Activated CD8-positive, alpha-beta T cell treated with anti-CD3 and anti-CD28 coated beads for 36 hours (primary cell): ENCODE results near the gene OXLD1. TPM values are rescaled to one million over a fixed set of nuclear protein-coding genes. Genes with fewer than 3 reads are reported as not detected.

Experiments used
- ATAC-seq: fragments of 200-7000 bp; cut with Tn5 transposase; one replicate; pipeline ENCODE4 v1.10.0; 2021; ENCODE audit warnings: mild to moderate bottlenecking, moderate library complexity
- CTCF ChIA-PET: fragments of 350-600 bp; sonication (Branson Sonifier 250); formaldehyde crosslinking; loops from one replicate; lab custom pipeline; 2021; ENCODE audit warnings: antibody characterized with exemption; lab: Charles Lee
- POLR2A ChIA-PET: fragments of 350-600 bp; sonication (Branson Sonifier 250); formaldehyde crosslinking; loops from one replicate; lab custom pipeline; 2021; ENCODE audit warnings: antibody characterized with exemption; lab: Charles Lee
- DNase-seq: peaks from one replicate; pipeline ENCODE4 v3.0.0-alpha.2; 2020
- H3K27ac Mint-ChIP-seq: one replicate; pipeline ENCODE4 v1.8.0; 2021; ENCODE audit warnings: mild to moderate bottlenecking, mixed read lengths
- H3K27me3 Mint-ChIP-seq: one replicate; pipeline ENCODE4 v1.8.0; 2021; ENCODE audit warnings: mixed read lengths
- H3K36me3 Mint-ChIP-seq: one replicate; pipeline ENCODE4 v1.8.0; 2021; ENCODE audit warnings: low read depth, mixed read lengths
- H3K4me1 Mint-ChIP-seq: one replicate; pipeline ENCODE4 v1.8.0; 2021; ENCODE audit warnings: low read depth, mixed read lengths
- H3K4me3 Mint-ChIP-seq: one replicate; pipeline ENCODE4 v1.8.0; 2021; ENCODE audit warnings: mild to moderate bottlenecking, moderate library complexity, mixed read lengths
- H3K9me3 Mint-ChIP-seq: one replicate; pipeline ENCODE4 v1.8.0; 2021; ENCODE audit warnings: mixed read lengths
- CTCF ChIP-seq: fragments of 200-600 bp; IDR thresholded peaks from one replicate; pipeline ENCODE4 v1.8.0; 2022; ENCODE audit warnings: antibody characterized with exemption, mild to moderate bottlenecking
- intact Hi-C: fragments of 100-400 bp; cut with micrococcal nuclease; formaldehyde crosslinking; loops from one replicate; pipeline ENCODE4 v1.10.0; 2022
- total RNA-seq, 2 experiments: library from RNA; stranded (reverse); gene quantifications; one replicate each; pipeline ENCODE4 v1.2.3, GENCODE V29; 2021

The OXLD1 gene
- total RNA-seq, 2 experiments from 2014 or later, result 50.1 to 52.6 TPM

- peak overlapping the region; percentile 92 for H3K4me3 Mint-ChIP-seq
Measured at GRCh38 chr17:81713004-81713555, 46.7 kb upstream of the OXLD1 start.

GRCh38 chr17:81712468-81713003 is 46.1 kb upstream of the OXLD1 start:
- H3K4me3 Mint-ChIP-seq, result peak overlapping the region; percentile 92
- H3K4me1 Mint-ChIP-seq, result peaks cover 24% of the 10 kb centered on the region
- CTCF ChIA-PET, result interaction anchor here (0.6 kb wide), 1 partner anchor 164 kb away, joined by 3 read pairs; no protein-coding TSS in a partner anchor

More at GRCh38 chr17:81713004-81713555, 46.7 kb upstream of the OXLD1 start:
- no peak for DNase-seq
- no peak for ATAC-seq
- peaks cover 5% of the 10 kb centered on the region for H3K36me3 Mint-ChIP-seq
- CTCF ChIA-PET, result interaction anchor here (0.6 kb wide), 1 partner anchor 164 kb away, joined by 3 read pairs; no protein-coding TSS in a partner anchor
- no peaks in the 10 kb centered on the region for H3K9me3 Mint-ChIP-seq
- peaks cover 24% of the 10 kb centered on the region for H3K4me1 Mint-ChIP-seq
- no peak for TF ChIP-seq CTCF
- POLR2A ChIA-PET, result interaction anchor here (0.6 to 4.3 kb wide), 8 partner anchors 8 to 154 kb away, joined by 3 to 40 read pairs (median 4); partner anchors contain the start of gene MRPL12
- intact Hi-C loops, result no loop called here
- H3K27me3 Mint-ChIP-seq, result no peaks in the 10 kb centered on the region
- peak overlapping the region; percentile 66 for H3K27ac Mint-ChIP-seq

GRCh38 chr17:81711814-81712467 is 45.5 kb upstream of the OXLD1 start, which contains the start of gene SLC25A10:
Gene SLC25A10 (plus strand): TSS chr17:81712284. CDS start chr17:81712427, 143 bp downstream.
- TF ChIP-seq CTCF, result peak; percentile 11
- no peaks in the 10 kb centered on the region for H3K27me3 Mint-ChIP-seq
- ATAC-seq (peak; percentile 85), DNase-seq (peak; percentile 88)
- peak within 1 kb of the TSS; percentile 83 for H3K27ac Mint-ChIP-seq
- H3K4me3 Mint-ChIP-seq, result peak within 1 kb of the TSS; percentile 92
- peaks cover 24% of the 10 kb centered on the region for H3K4me1 Mint-ChIP-seq
- no peaks in the 10 kb centered on the region for H3K9me3 Mint-ChIP-seq
- CTCF ChIA-PET, result interaction anchor here (1.1 kb wide), 1 partner anchor 28 kb away, joined by 4 read pairs; the partner anchor contains the start of genes ARL16 and HGS
- H3K36me3 Mint-ChIP-seq, result peaks cover 8% of the 10 kb centered on the region
- POLR2A ChIA-PET, result interaction anchor here (0.6 to 4.5 kb wide), 12 partner anchors 8 to 159 kb away, joined by 3 to 40 read pairs (median 6); partner anchors contain the start of genes ARHGDIA, ARL16, HGS and MRPL12
- intact Hi-C loops, result no loop called here

More at GRCh38 chr17:81712468-81713003, 46.1 kb upstream of the OXLD1 start:
- intact Hi-C loops, result no loop called here
- H3K9me3 Mint-ChIP-seq, result no peaks in the 10 kb centered on the region
- H3K27ac Mint-ChIP-seq, result peak overlapping the region; percentile 66
- POLR2A ChIA-PET, result interaction anchor here (0.6 to 4.3 kb wide), 10 partner anchors 9 to 154 kb away, joined by 3 to 40 read pairs (median 4); partner anchors contain the start of gene MRPL12
- peaks cover 5% of the 10 kb centered on the region for H3K36me3 Mint-ChIP-seq
- TF ChIP-seq CTCF, result no peak
- peak; percentile 37 for DNase-seq
- peak; percentile 21 for ATAC-seq
- no peaks in the 10 kb centered on the region for H3K27me3 Mint-ChIP-seq

GRCh38 chr17:81710514-81711308 is 44.3 kb upstream of the OXLD1 start:
- peaks cover 19% of the 10 kb centered on the region for H3K36me3 Mint-ChIP-seq
- H3K4me1 Mint-ChIP-seq, result peaks cover 28% of the 10 kb centered on the region
- intact Hi-C loops, result no loop called here
- DNase-seq (peak; percentile 46), ATAC-seq (no peak)
- H3K4me3 Mint-ChIP-seq, result peak overlapping the region; percentile 74
- H3K9me3 Mint-ChIP-seq, result no peaks in the 10 kb centered on the region
- peak overlapping the region; percentile 83 for H3K27ac Mint-ChIP-seq
- no peaks in the 10 kb centered on the region for H3K27me3 Mint-ChIP-seq
- ChIA-PET CTCF (interaction anchor here (1.1 kb wide), 1 partner anchor 27 kb away, joined by 4 read pairs; the partner anchor contains the start of genes ARL16 and HGS), POLR2A (interaction anchor here (1.3 to 4.5 kb wide), 7 partner anchors 8 to 160 kb away, joined by 4 to 23 read pairs (median 8); partner anchors contain the start of genes ARHGDIA, ARL16, HGS and MRPL12)
- no peak for TF ChIP-seq CTCF
